ENCODE measurements around the gene LRRC7.

LRRC7 gene

GRCh38 chr1:70169018-70169839, 601.5 kb downstream of the LRRC7 start:
- Histone ChIP-seq H3K4me3 (ENCODE audit: low read depth, low read length) (no peak overlapping the region), H3K27ac (no peak overlapping the region), H3K9me3 (ENCODE audit: severe bottlenecking) (no peaks in the 10 kb centered on the region), H3K27me3 (ENCODE audit: insufficient read depth, low read depth, severe bottlenecking) (no peaks in the 10 kb centered on the region), H3K36me3 (peaks cover 9% of the 10 kb centered on the region)
- TF ChIP-seq, protein P1, sequence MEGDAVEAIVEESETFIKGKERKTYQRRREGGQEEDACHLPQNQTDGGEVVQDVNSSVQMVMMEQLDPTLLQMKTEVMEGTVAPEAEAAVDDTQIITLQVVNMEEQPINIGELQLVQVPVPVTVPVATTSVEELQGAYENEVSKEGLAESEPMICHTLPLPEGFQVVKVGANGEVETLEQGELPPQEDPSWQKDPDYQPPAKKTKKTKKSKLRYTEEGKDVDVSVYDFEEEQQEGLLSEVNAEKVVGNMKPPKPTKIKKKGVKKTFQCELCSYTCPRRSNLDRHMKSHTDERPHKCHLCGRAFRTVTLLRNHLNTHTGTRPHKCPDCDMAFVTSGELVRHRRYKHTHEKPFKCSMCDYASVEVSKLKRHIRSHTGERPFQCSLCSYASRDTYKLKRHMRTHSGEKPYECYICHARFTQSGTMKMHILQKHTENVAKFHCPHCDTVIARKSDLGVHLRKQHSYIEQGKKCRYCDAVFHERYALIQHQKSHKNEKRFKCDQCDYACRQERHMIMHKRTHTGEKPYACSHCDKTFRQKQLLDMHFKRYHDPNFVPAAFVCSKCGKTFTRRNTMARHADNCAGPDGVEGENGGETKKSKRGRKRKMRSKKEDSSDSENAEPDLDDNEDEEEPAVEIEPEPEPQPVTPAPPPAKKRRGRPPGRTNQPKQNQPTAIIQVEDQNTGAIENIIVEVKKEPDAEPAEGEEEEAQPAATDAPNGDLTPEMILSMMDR (IDR thresholded peaks at IDR 0.05; ENCODE audit: low read depth, low read length): no peak
- DNase-seq: no peak

GRCh38 chr1:70171512-70171911, 603.8 kb downstream of the LRRC7 start:
- H3K9me3 ChIP-seq (ENCODE audit: severe bottlenecking): no peaks in the 10 kb centered on the region
- no peak overlapping the region for H3K27ac ChIP-seq
- TF ChIP-seq, protein P1 (IDR thresholded peaks at IDR 0.05; ENCODE audit: low read depth, low read length): no peak

More at GRCh38 chr1:70171512-70171911, 603.8 kb downstream of the LRRC7 start:
- no peak for DNase-seq
- H3K27me3 ChIP-seq (ENCODE audit: insufficient read depth, low read depth, severe bottlenecking): no peaks in the 10 kb centered on the region
- H3K4me3 ChIP-seq (ENCODE audit: low read depth, low read length): no peak overlapping the region
- H3K36me3 ChIP-seq: peaks cover 14% of the 10 kb centered on the region
